AG04449 (cell line): Measurements from ENCODE around the gene LRRC1.

Experiments
- CTCF ChIA-PET: fragments of 350-600 bp; formaldehyde crosslinking; extraction: SDS; loops from one replicate; lab custom pipeline; 2021; ENCODE audit warnings: antibody characterized with exemption; lab: Yijun Ruan, JAX
- POLR2A ChIA-PET: fragments of 400-600, 350-600 bp; formaldehyde crosslinking; extraction: SDS; loops from one replicate; lab custom pipeline; 2020; ENCODE audit warnings: antibody characterized with exemption, inconsistent platforms; lab: Yijun Ruan, JAX
- DNase-seq: peaks from one replicate; pipeline ENCODE4 v3.0.0-alpha.2; 2010; ENCODE audit warnings: low read depth, low spot score
- H3K4me3 ChIP-seq: 2 replicates; pipeline ENCODE4 v1.5.1; 2011; ENCODE audit warnings: low read depth, mild to moderate bottlenecking, control low read depth, low read length
- CTCF ChIP-seq: IDR thresholded peaks from one replicate; pipeline ENCODE4 v1.5.1; 2011; ENCODE audit warnings: mild to moderate bottlenecking, moderate library complexity, low read length, control low read depth, inconsistent platforms; ENCODE audit not compliant: insufficient read depth; ENCODE audit errors: missing control alignments

The LRRC1 gene

GRCh38 chr6:53834132-53834531, 39.3 kb downstream of the LRRC1 start:
- CTCF ChIA-PET = interaction anchor here (0.8 kb wide), 1 partner anchor 106 kb away, joined by 3 read pairs; no protein-coding TSS in a partner anchor
- no peak overlapping the region for H3K4me3 ChIP-seq
- no peak for TF ChIP-seq CTCF
- DNase-seq = no peak
- POLR2A ChIA-PET = no interaction called here

- no peak for TF ChIP-seq CTCF
- DNase-seq = no peak
- ChIA-PET CTCF (interaction anchor here (1.4 kb wide), 1 partner anchor 110 kb away, joined by 3 read pairs; no protein-coding TSS in a partner anchor), POLR2A (no interaction called here)
- H3K4me3 ChIP-seq = no peak overlapping the region
Measured at GRCh38 chr6:53837865-53838769, 43.3 kb downstream of the LRRC1 start.

GRCh38 chr6:53840027-53840426, 45.2 kb downstream of the LRRC1 start:
- TF ChIP-seq CTCF = no peak
- ChIA-PET POLR2A (no interaction called here), CTCF (interaction anchor here (1.3 kb wide), 1 partner anchor 10 kb away, joined by 3 read pairs; no protein-coding TSS in a partner anchor)
- no peak overlapping the region for H3K4me3 ChIP-seq
- DNase-seq = no peak

GRCh38 chr6:53845280-53846195, 50.7 kb downstream of the LRRC1 start:
- TF ChIP-seq CTCF = no peak
- no peak for DNase-seq
- CTCF ChIA-PET = no interaction called here
- POLR2A ChIA-PET = no interaction called here
- H3K4me3 ChIP-seq = no peak overlapping the region

GRCh38 chr6:53846250-53846649, 51.4 kb downstream of the LRRC1 start:
- CTCF ChIA-PET = no interaction called here
- no peak overlapping the region for H3K4me3 ChIP-seq
- no peak for TF ChIP-seq CTCF
- POLR2A ChIA-PET = no interaction called here
- DNase-seq = no peak
